GM06990 (cell line): ENCODE measurements around the gene CLDND2.
"Not testable (repeated sequence)": the region's sequence is repeated elsewhere in the genome, so short reads cannot be mapped to it uniquely, and the experiment has no call there.

Experiments used
- DNase-seq: peaks from one replicate; pipeline ENCODE4 v3.0.0-alpha.2; 2011; ENCODE audit not compliant: insufficient read length; ENCODE audit errors: extremely low read depth
- H3K27me3 ChIP-seq: replicated peaks from 2 replicates; pipeline ENCODE4 v1.6.0; 2011; ENCODE audit warnings: low read length; ENCODE audit not compliant: control insufficient read depth, insufficient read depth
- H3K36me3 ChIP-seq: 2 replicates; pipeline ENCODE4 v1.5.1; 2011; ENCODE audit warnings: low read length; ENCODE audit not compliant: control insufficient read depth, insufficient read depth
- H3K4me3 ChIP-seq: replicated peaks from 2 replicates; pipeline ENCODE4 v1.5.1; 2011; ENCODE audit warnings: low read depth, mild to moderate bottlenecking, control low read depth, low read length
- TF ChIP-seq, protein P1 (sequence below): IDR thresholded peaks from 2 replicates; pipeline ENCODE4 v1.5.1; 2011; ENCODE audit warnings: low read length, control low read depth, mild to moderate bottlenecking, inconsistent platforms; ENCODE audit not compliant: insufficient read depth, poor library complexity, severe bottlenecking

Gene CLDND2

DNA sequence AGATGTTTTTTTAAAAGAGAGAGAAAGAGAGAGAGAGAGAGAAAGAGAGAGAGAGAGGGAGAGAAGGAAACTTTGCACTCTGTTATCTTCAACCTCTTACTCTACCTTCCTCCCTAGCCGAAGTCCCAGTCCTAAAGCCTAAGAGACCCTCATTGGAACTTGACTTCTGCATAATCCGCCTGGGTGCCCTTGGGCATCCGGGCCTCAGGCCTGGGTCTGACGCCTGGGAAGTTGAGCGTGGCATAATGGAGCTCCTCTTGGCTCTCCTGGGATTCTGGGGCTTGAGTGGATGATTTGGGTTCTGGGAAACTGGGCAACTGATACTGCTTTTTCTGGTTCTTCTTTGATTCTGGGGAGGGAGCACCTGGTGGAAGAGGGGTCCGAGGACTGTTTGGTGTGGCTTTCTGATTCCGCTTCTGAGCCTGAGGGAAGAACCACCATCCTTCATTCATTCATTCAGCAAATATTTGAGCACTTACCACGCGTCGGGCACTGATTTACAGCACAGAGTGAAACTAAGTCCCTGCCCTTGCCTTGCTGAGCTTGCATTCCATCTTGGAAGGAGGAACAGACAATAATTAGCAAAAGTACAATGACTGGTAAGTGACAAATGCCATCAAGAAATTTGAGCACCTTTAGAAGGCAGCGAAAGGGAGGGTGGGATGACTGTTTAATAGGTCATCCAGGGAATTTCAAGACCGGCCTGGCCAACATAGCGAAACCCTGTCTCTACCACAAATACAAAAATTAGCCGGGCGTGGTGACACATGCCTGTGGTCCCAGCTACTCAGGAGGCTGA is 42.3 kb upstream of the CLDND2 start:
- H3K27me3 ChIP-seq: no peaks in the 10 kb centered on the region
- TF ChIP-seq, protein P1, sequence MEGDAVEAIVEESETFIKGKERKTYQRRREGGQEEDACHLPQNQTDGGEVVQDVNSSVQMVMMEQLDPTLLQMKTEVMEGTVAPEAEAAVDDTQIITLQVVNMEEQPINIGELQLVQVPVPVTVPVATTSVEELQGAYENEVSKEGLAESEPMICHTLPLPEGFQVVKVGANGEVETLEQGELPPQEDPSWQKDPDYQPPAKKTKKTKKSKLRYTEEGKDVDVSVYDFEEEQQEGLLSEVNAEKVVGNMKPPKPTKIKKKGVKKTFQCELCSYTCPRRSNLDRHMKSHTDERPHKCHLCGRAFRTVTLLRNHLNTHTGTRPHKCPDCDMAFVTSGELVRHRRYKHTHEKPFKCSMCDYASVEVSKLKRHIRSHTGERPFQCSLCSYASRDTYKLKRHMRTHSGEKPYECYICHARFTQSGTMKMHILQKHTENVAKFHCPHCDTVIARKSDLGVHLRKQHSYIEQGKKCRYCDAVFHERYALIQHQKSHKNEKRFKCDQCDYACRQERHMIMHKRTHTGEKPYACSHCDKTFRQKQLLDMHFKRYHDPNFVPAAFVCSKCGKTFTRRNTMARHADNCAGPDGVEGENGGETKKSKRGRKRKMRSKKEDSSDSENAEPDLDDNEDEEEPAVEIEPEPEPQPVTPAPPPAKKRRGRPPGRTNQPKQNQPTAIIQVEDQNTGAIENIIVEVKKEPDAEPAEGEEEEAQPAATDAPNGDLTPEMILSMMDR: no peak
- no peak overlapping the region for H3K4me3 ChIP-seq
- DNase-seq: no peak
- no peaks in the 10 kb centered on the region; the same call in none of the 2 replicates for H3K36me3 ChIP-seq

DNA sequence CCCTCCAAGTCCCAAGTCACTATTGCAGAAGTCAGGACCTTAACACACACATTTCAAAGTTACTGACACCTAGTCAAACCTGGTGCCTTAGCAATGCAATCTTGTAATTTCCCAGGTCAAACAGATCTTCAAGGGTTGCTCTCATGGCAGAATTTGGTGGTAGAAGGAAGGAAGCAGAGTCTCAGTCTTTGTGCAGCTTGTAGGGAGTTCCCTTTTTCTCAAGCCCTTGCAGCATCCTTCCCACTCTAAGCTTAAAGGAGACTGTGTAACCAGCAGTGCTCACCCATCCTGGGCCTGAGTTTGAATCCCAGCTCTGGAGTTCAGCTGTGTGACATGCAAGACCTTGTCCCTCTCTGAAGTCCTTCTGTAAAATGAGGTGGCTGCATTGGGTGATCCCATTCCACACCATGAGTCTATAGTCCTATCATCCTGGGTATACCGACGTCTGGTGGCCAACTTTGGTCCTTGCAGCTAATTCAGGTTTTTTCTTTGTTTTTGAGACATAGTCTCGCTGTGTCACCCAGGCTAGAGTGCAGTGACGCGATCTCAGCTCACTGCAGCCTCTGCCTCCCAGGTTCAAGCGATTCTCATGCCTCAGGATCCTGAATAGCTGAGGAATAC is 38.8 kb upstream of the CLDND2 start:
- TF ChIP-seq, protein P1: peak; percentile 77
- DNase-seq: no peak
- Histone ChIP-seq H3K27me3 (no peaks in the 10 kb centered on the region), H3K4me3 (no peak overlapping the region), H3K36me3 (no peaks in the 10 kb centered on the region; the same call in 1 of the 2 replicates)

DNA sequence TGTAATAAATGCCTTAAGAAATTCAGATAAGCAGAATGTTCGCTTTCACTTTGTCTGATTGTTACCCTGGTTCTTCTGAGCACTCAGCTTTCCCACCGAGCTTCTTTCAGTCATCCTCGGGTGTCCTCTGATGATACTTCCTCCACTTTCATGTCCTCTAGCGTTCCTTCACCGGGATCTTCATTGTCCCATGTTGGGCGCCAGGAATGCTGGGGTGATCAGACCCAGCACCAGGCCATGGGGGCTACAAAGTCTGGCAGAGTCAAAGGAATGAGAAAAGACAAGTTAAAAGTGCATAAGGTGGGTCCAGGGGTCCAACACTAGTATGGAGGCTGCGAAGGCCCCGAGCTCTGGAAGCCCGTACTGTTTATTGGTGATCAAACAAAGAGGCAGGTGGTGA is 33.3 kb upstream of the CLDND2 start:
- no peak for DNase-seq
- no peak overlapping the region for H3K4me3 ChIP-seq
- H3K27me3 ChIP-seq: no peaks in the 10 kb centered on the region
- no peaks in the 10 kb centered on the region for H3K36me3 ChIP-seq
- TF ChIP-seq, protein P1: no peak

DNA sequence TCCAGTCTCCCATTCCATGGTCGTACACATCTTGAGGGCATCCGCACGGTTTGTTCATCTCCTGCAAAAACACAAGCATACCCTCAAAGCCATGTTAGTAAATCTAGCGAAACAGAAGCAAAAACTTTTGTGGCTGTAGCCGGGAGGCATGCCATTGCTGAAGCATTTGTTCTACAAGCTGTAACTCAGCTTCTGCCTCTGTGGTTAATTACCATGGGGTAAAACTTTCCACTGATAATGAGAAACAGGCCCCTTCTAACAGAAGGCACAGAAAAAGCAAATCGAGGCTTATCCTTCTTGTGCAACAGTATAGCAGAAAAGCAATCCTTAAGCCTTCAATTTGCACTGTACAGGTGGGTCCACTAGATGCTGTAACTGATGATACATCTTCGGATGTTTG is 31.1 kb upstream of the CLDND2 start:
- not testable (repeated sequence) for H3K27me3 ChIP-seq, H3K36me3 ChIP-seq, DNase-seq, H3K4me3 ChIP-seq

DNA sequence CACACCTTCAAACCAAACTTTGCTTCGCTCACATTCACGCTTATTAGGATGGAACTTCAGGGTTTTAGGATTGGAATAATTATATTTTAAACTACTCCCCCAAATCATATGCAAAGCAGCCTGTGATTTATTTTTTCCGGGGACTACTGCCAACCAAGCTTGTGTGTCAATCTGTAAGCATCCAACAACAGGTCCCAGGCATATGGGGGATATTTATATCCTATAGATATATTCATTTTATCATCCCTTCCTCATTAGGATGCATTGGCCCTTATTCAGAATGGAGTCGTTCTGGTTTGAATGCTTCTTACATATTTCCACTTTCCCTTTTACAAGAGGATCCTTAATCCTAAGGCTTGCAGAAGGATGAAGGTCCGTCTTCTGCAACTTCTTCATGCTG is 30.4 kb upstream of the CLDND2 start:
- TF ChIP-seq, protein P1: no peak
- H3K27me3 ChIP-seq: no peaks in the 10 kb centered on the region
- no peak overlapping the region for H3K4me3 ChIP-seq
- H3K36me3 ChIP-seq: no peaks in the 10 kb centered on the region
- no peak for DNase-seq

DNA sequence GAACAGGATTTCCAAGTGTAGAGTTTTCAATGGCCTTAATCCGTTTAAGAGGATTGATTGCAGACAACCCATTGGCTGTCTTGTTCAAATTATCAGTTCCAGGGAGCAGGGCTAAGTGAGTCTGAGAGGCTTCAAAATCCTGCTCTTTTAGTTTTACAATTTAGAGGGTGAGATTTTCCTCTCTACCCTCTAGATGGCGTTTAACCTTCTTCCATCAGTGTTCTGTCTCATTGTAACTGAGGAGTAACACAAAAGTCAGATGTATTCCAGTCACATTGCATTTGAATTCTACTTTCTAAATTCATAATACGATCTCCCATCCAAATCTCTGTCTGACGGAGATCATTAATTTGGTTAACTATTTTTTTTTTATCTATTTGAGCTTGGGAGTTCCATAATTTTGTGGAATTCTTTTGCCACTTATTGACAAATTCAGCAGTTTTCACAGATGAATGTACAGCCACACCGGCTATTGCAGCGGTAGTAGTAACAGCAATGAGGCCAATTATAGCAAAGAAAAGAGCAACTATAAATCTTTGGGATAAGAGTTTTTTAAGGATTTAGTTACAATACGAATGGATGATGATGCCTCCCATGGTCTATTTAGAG is 29.4 kb upstream of the CLDND2 start:
- Histone ChIP-seq H3K4me3 (no peak overlapping the region), H3K36me3 (no peaks in the 10 kb centered on the region), H3K27me3 (no peaks in the 10 kb centered on the region)
- TF ChIP-seq, protein P1: peak; percentile 61
- DNase-seq: no peak

DNA sequence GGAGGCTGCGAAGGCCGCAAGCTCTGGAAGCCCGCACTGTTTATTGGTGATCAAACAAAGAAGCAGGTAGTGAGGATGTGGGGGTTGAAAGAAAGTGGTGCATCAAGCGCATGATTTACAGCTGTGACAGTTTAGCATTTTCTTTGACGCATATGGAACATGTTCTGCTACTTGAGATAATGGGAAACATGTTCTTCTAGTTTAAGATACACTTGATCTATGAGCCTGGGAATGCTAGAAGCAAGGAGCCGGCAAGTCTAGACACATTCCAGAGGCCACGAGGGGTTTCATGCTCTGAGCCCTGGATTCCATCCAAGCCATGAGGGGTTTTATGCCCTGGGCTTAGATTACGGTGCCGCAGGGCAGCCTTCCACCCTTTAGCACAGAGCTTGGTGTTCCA is 28.6 kb upstream of the CLDND2 start:
- not testable (repeated sequence) for H3K27me3 ChIP-seq, DNase-seq, H3K36me3 ChIP-seq, H3K4me3 ChIP-seq
